HCT116 (cell line): ENCODE data around the gene SLC29A1. TPM values are rescaled to one million over a fixed set of nuclear protein-coding genes. Genes with fewer than 3 reads are reported as not detected.

Source experiments
- ATAC-seq: fragments of 200-7000 bp; cut with Tn5 transposase; 2 replicates; pipeline ENCODE4 v1.9.1; 2020; ENCODE audit warnings: mild to moderate bottlenecking, moderate library complexity
- BruUV-seq: library from RNA; stranded (reverse); fragments of 400-500 nt; replicated peaks from 2 replicates; lab custom pipeline; 2021; lab: Mats Ljungman, UMichigan
- CTCF ChIA-PET: fragments of 300-600 bp; sonication (Branson Sonifier 250); formaldehyde crosslinking; loops from one replicate; lab custom pipeline; 2021; ENCODE audit warnings: antibody characterized with exemption; lab: Charles Lee
- POLR2A ChIA-PET: fragments of 300-600, 350-600 bp; sonication (Branson Sonifier 250); formaldehyde crosslinking; loops from one replicate; lab custom pipeline; 2021; ENCODE audit warnings: antibody characterized with exemption; lab: Charles Lee
- RAD21 ChIA-PET, 2 experiments: fragments of 300-600 bp; sonication (Branson Sonifier 250); formaldehyde crosslinking; loops; one replicate each; lab custom pipeline; 2023; ENCODE audit warnings: low total read pairs in 2 of 2; ENCODE audit not compliant: uncharacterized antibody in 2 of 2, unreplicated experiment in 2 of 2, low non-redundant PET in 1 of 2; lab: Charles Lee
- DNase-seq: peaks from one replicate; pipeline ENCODE4 v3.0.0-alpha.2; 2010; ENCODE audit warnings: low read depth, low spot score
- H2AFZ ChIP-seq: fragments of 200-600 bp; shearing (Covaris generic), sonication (generic); 2 replicates; pipeline ENCODE4 v1.6.1; 2017; ENCODE audit warnings: low read depth, mixed run types, mixed read lengths, antibody characterized with exemption, low read length; ENCODE audit not compliant: poor library complexity, severe bottlenecking
- H3K27ac ChIP-seq: 2 replicates; pipeline ENCODE4 v1.5.1; 2012; ENCODE audit warnings: low read depth, low read length
- H3K27me3 ChIP-seq: fragments of 200-600 bp; sonication (generic); 2 replicates; pipeline ENCODE4 v1.6.1; 2016; ENCODE audit warnings: mixed run types, low read length, mixed read lengths; ENCODE audit not compliant: insufficient read depth
- H3K36me3 ChIP-seq, 2 experiments: fragments of 200-500 bp in 1 of 2; fragments of 200-600 bp in 1 of 2; sonication (Bioruptor generic) in 1 of 2; sonication (generic) in 1 of 2; 2 replicates each; pipeline versions ENCODE4 v1.5.1 to v1.6.1; 2014 to 2016; ENCODE audit warnings: low read length in 2 of 2, inconsistent platforms in 1 of 2, mixed read lengths in 1 of 2, mixed run types in 1 of 2; ENCODE audit not compliant: insufficient read depth in 2 of 2, control insufficient read depth in 1 of 2
- H3K4me1 ChIP-seq, 2 experiments: fragments of 200-600 bp in 1 of 2; sonication (generic) in 1 of 2; 2 replicates each; pipeline versions ENCODE4 v1.5.1 to v1.6.1; 2012 to 2017; ENCODE audit warnings: low read length in 2 of 2, inconsistent platforms in 1 of 2, mild to moderate bottlenecking in 1 of 2, mixed read lengths in 1 of 2, mixed run types in 1 of 2, moderate library complexity in 1 of 2; ENCODE audit not compliant: insufficient read depth in 2 of 2, control insufficient read depth in 1 of 2
- H3K4me2 ChIP-seq: fragments of 200-600 bp; sonication (generic); 2 replicates; pipeline ENCODE4 v1.6.1; 2017; ENCODE audit warnings: mixed run types, low read length, mixed read lengths
- H3K4me3 ChIP-seq, 2 experiments: fragments of 200-600 bp in 1 of 2; sonication (generic) in 1 of 2; replicated peaks in 1 of 2; 2 replicates each; pipeline ENCODE4 v1.5.1; 2011 to 2016; ENCODE audit warnings: low read length in 2 of 2, control low read depth in 1 of 2, low read depth in 1 of 2, mild to moderate bottlenecking in 1 of 2, mixed read lengths in 1 of 2, mixed run types in 1 of 2
- H3K79me2 ChIP-seq: fragments of 200-600 bp; sonication (generic); 2 replicates; pipeline ENCODE4 v1.6.1; 2017; ENCODE audit warnings: mild to moderate bottlenecking, mixed run types, low read length, moderate library complexity, mixed read lengths; ENCODE audit not compliant: insufficient read depth
- H3K9ac ChIP-seq: fragments of 200-600 bp; sonication (generic); 2 replicates; pipeline ENCODE4 v1.6.1; 2016; ENCODE audit warnings: low read length, mixed read lengths
- H3K9me2 ChIP-seq: fragments of 200-600 bp; sonication (generic), shearing (Covaris generic); 2 replicates; pipeline ENCODE4 v1.6.1; 2017; ENCODE audit warnings: mixed run types, mild to moderate bottlenecking, moderate library complexity; ENCODE audit not compliant: insufficient read depth
- H3K9me3 ChIP-seq, 2 experiments: fragments of 200-500 bp in 1 of 2; fragments of 200-600 bp in 1 of 2; sonication (Bioruptor generic) in 1 of 2; sonication (generic) in 1 of 2; 2 replicates each; pipeline ENCODE4 v1.6.1; 2014 to 2017; ENCODE audit warnings: low read length in 2 of 2, mixed read lengths in 2 of 2, inconsistent platforms in 1 of 2, low read depth in 1 of 2, mild to moderate bottlenecking in 1 of 2, mixed run types in 1 of 2, moderate library complexity in 1 of 2; ENCODE audit not compliant: control insufficient read depth in 1 of 2, insufficient read depth in 1 of 2
- H4K20me1 ChIP-seq: fragments of 200-600 bp; sonication (generic), shearing (Covaris generic); 2 replicates; pipeline ENCODE4 v1.6.1; 2017; ENCODE audit warnings: mixed run types, mild to moderate bottlenecking, moderate library complexity; ENCODE audit not compliant: insufficient read depth
- EGR1 ChIP-seq: IDR thresholded peaks from 2 replicates; pipeline ENCODE4 v1.6.1; 2012; ENCODE audit warnings: low read depth
- EZH2phosphoT487 ChIP-seq: fragments of 200-600 bp; IDR thresholded peaks from 2 replicates; pipeline ENCODE4 v1.6.1; 2018; ENCODE audit warnings: antibody characterized with exemption, borderline replicate concordance
- FOSL1 ChIP-seq: IDR thresholded peaks from 2 replicates; pipeline ENCODE4 v1.6.1; 2012; ENCODE audit warnings: low read depth
- JUND ChIP-seq: IDR thresholded peaks from 2 replicates; pipeline ENCODE4 v1.6.1; 2012
- RAD21 ChIP-seq: IDR thresholded peaks from 2 replicates; pipeline ENCODE4 v1.6.1; 2012; ENCODE audit warnings: low read depth, mild to moderate bottlenecking
- SRF ChIP-seq: IDR thresholded peaks from 2 replicates; pipeline ENCODE4 v1.6.1; 2012; ENCODE audit warnings: low read depth
- intact Hi-C: fragments of 100-400 bp; cut with micrococcal nuclease; formaldehyde crosslinking; loops from 2 replicates; pipeline ENCODE4 v1.10.0; 2022
- total RNA-seq: library from RNA; stranded (reverse); gene quantifications from one replicate; pipeline ENCODE4 v1.2.1, GENCODE V29; 2021; ENCODE audit not compliant: unreplicated experiment

Gene SLC29A1
- total RNA-seq, 1 experiment from 2014 or later = 67.6 TPM

GRCh38 chr6:44189257-44189656, 34.1 kb upstream of the SLC29A1 start:
- H3K4me3 ChIP-seq = no peak overlapping the region

GRCh38 chr6:44190715-44191114, 32.7 kb upstream of the SLC29A1 start:
- intact Hi-C loops = no loop called here
- Histone ChIP-seq H3K79me2 (no peaks in the 10 kb centered on the region), H3K4me3 (no peak overlapping the region), H4K20me1 (no peaks in the 10 kb centered on the region), H3K4me2 (no peak overlapping the region), H3K4me1 (peaks cover 10 to 13% of the 10 kb centered on the region in 2 experiments; a peak in 3 of 4 replicates), H3K36me3 (no peaks in the 10 kb centered on the region), H3K9me2 (no peaks in the 10 kb centered on the region), H3K27ac (no peak overlapping the region), H3K9ac (no peak overlapping the region), H3K9me3 (no peaks in the 10 kb centered on the region), H3K27me3 (no peaks in the 10 kb centered on the region), H2AFZ (no peak overlapping the region)
- BruUV-seq = no TSS peak
- TF ChIP-seq JUND (no peak), FOSL1 (no peak), EZH2phosphoT487 (no peak)
- ChIA-PET POLR2A (interaction anchor here (2.3 kb wide), 1 partner anchor 56 kb away, joined by 6 read pairs; the partner anchor contains the start of gene HSP90AB1), RAD21 (no interaction called here), CTCF (interaction anchor here (1.2 kb wide), 1 partner anchor 18 kb away, joined by 5 read pairs; no protein-coding TSS in a partner anchor)
- ATAC-seq (no peak), DNase-seq (no peak)

More at GRCh38 chr6:44189257-44189656, 34.1 kb upstream of the SLC29A1 start:
- H3K9me2 ChIP-seq = no peaks in the 10 kb centered on the region
- H3K27ac ChIP-seq = no peak overlapping the region
- intact Hi-C loops = no loop called here
- CTCF ChIA-PET = interaction anchor here (1.2 to 1.3 kb wide), 2 partner anchors 16 to 93 kb away, joined by 3 to 5 read pairs; no protein-coding TSS in a partner anchor
- H3K36me3 ChIP-seq = no peaks in the 10 kb centered on the region
- TF ChIP-seq EGR1 (no peak), SRF (no peak), RAD21 (no peak)
- TF ChIP-seq, all 23 proteins: peak for 0
- H2AFZ ChIP-seq = no peak overlapping the region
- DNase-seq (no peak), ATAC-seq (no peak)
- no peak overlapping the region for H3K4me2 ChIP-seq
- no peaks in the 10 kb centered on the region for H3K27me3 ChIP-seq
- no peaks in the 10 kb centered on the region for H4K20me1 ChIP-seq
- peaks cover 10 to 13% of the 10 kb centered on the region in 2 experiments; a peak in 3 of 4 replicates for H3K4me1 ChIP-seq
- H3K9ac ChIP-seq = no peak overlapping the region
- no peaks in the 10 kb centered on the region for H3K9me3 ChIP-seq
- BruUV-seq = no TSS peak
- no peaks in the 10 kb centered on the region for H3K79me2 ChIP-seq
- RAD21 ChIA-PET = interaction anchor here in 1 of 2 experiments (0.6 kb wide), 1 partner anchor 186 kb away, joined by 3 read pairs; no protein-coding TSS in a partner anchor
- POLR2A ChIA-PET = interaction anchor here (0.7 to 2.3 kb wide), 2 partner anchors 58 to 118 kb away, joined by 4 to 6 read pairs; partner anchors contain the start of gene HSP90AB1
